H1 (cell line): ENCODE data around the gene SKP2. TPM values are rescaled to one million over a fixed set of nuclear protein-coding genes. Genes with fewer than 3 reads are reported as not detected.

Source experiments
- CTCF ChIA-PET: fragments of 300-600 bp; sonication (Branson Sonifier 250); formaldehyde crosslinking; loops from one replicate; lab custom pipeline; 2021; ENCODE audit not compliant: partially characterized antibody; lab: Charles Lee
- POLR2A ChIA-PET: fragments of 300-600 bp; sonication (Branson Sonifier 250); formaldehyde crosslinking; loops from one replicate; lab custom pipeline; 2021; ENCODE audit warnings: inconsistent platforms; ENCODE audit not compliant: partially characterized antibody; lab: Charles Lee
- DNase-seq, 2 experiments: peaks; one replicate each; pipeline versions ENCODE4 v3.0.0 to v3.0.0-alpha.2; 2010 to 2022; ENCODE audit warnings: low spot score in 2 of 2, low read depth in 1 of 2, mixed read lengths in 1 of 2
- FAIRE-seq: peaks from 2 replicates; lab custom pipeline; 2011; peaks lifted over from hg19 to GRCh38; lab: Jason Lieb, UNC
- H2AFZ ChIP-seq: 2 replicates; pipeline ENCODE4 v1.8.1; 2012; ENCODE audit warnings: low read length, inconsistent platforms
- H2AK5ac ChIP-seq: 2 replicates; pipeline ENCODE4 v1.6.1; 2013; ENCODE audit warnings: low read depth, low read length
- H2BK120ac ChIP-seq: replicated peaks from 2 replicates; pipeline ENCODE3; 2013; ENCODE audit warnings: low read depth, low read length, inconsistent platforms
- H2BK12ac ChIP-seq: 2 replicates; pipeline ENCODE4 v1.6.1; 2013; ENCODE audit warnings: low read depth, low read length
- H2BK15ac ChIP-seq: 2 replicates; pipeline ENCODE4 v1.6.1; 2013; ENCODE audit warnings: low read length
- H2BK20ac ChIP-seq: 2 replicates; pipeline ENCODE4 v1.6.1; 2013; ENCODE audit warnings: low read length
- H2BK5ac ChIP-seq: 2 replicates; pipeline ENCODE4 v1.6.1; 2013; ENCODE audit warnings: low read depth, low read length
- H3K14ac ChIP-seq: 2 replicates; pipeline ENCODE4 v1.6.1; 2013; ENCODE audit warnings: inconsistent platforms; ENCODE audit not compliant: insufficient read length
- H3K18ac ChIP-seq: 2 replicates; pipeline ENCODE4 v1.6.1; 2013; ENCODE audit warnings: low read length; ENCODE audit errors: extremely low read depth
- H3K23ac ChIP-seq: 2 replicates; pipeline ENCODE4 v1.6.1; 2013; ENCODE audit warnings: inconsistent platforms; ENCODE audit not compliant: insufficient read length
- H3K23me2 ChIP-seq: 2 replicates; pipeline ENCODE4 v1.6.1; 2013; ENCODE audit warnings: low read depth, low read length
- H3K27ac ChIP-seq: 2 replicates; pipeline ENCODE4 v1.6.1; 2011; ENCODE audit warnings: low read depth, low read length, inconsistent platforms
- H3K27me3 ChIP-seq, 4 experiments: replicated peaks in 1 of 4; 1 replicate in 1 of 4; 2 replicates in 3 of 4; pipeline versions ENCODE4 v1.6.1 to v1.8.1; 2011 to 2013; ENCODE audit warnings: low read length in 3 of 4, mild to moderate bottlenecking in 3 of 4, inconsistent platforms in 2 of 4, mixed read lengths in 2 of 4, moderate library complexity in 1 of 4; ENCODE audit not compliant: control insufficient read depth in 3 of 4, insufficient read depth in 3 of 4; ENCODE audit errors: extremely low read depth in 1 of 4
- H3K36me3 ChIP-seq, 4 experiments: 2 replicates each; pipeline versions ENCODE4 v1.6.1 to v1.8.1; 2011 to 2013; ENCODE audit warnings: mild to moderate bottlenecking in 4 of 4, low read length in 3 of 4, moderate library complexity in 2 of 4, control low read depth in 1 of 4, inconsistent platforms in 1 of 4; ENCODE audit not compliant: insufficient read depth in 4 of 4, control insufficient read depth in 2 of 4
- H3K4ac ChIP-seq: replicated peaks from 2 replicates; pipeline ENCODE3; 2013; ENCODE audit warnings: low read length, low read depth, mixed read lengths, inconsistent platforms; ENCODE audit not compliant: insufficient read length
- H3K4me1 ChIP-seq, 4 experiments: replicated peaks in 1 of 4; 1 replicate in 1 of 4; 2 replicates in 3 of 4; pipeline versions ENCODE4 v1.6.1 to v1.8.1; 2011 to 2013; ENCODE audit warnings: low read length in 3 of 4, inconsistent platforms in 2 of 4, mixed read lengths in 1 of 4; ENCODE audit not compliant: insufficient read depth in 4 of 4, control insufficient read depth in 3 of 4
- H3K4me2 ChIP-seq, 2 experiments: 2 replicates each; pipeline versions ENCODE4 v1.6.1 to v1.8.1; 2011 to 2013; ENCODE audit warnings: low read depth in 2 of 2, low read length in 2 of 2, control low read depth in 1 of 2, inconsistent platforms in 1 of 2, mild to moderate bottlenecking in 1 of 2; ENCODE audit not compliant: insufficient read depth in 1 of 2
- H3K4me3 ChIP-seq, 4 experiments: fragments of 200-600, 300-600 bp in 1 of 4; sonication (generic), shearing (Covaris generic), sonication (Bioruptor Twin) in 1 of 4; 2 replicates each; pipeline versions ENCODE4 v1.5.1 to v1.8.1; 2011 to 2016; ENCODE audit warnings: low read length in 4 of 4, low read depth in 3 of 4, control low read depth in 2 of 4, inconsistent platforms in 2 of 4, mild to moderate bottlenecking in 2 of 4, mixed read lengths in 1 of 4, moderate library complexity in 1 of 4; ENCODE audit not compliant: insufficient read depth in 2 of 4; ENCODE audit errors: extremely low read depth in 1 of 4
- H3K56ac ChIP-seq: replicated peaks from 2 replicates; pipeline ENCODE3; 2013; ENCODE audit warnings: low read depth, mild to moderate bottlenecking, mixed read lengths, low read length, inconsistent platforms; ENCODE audit not compliant: insufficient read length
- H3K79me1 ChIP-seq: 2 replicates; pipeline ENCODE4 v1.6.1; 2013; ENCODE audit warnings: low read depth, low read length, control low read depth
- H3K79me2 ChIP-seq, 2 experiments: 2 replicates each; pipeline versions ENCODE4 v1.6.1 to v1.8.1; 2012 to 2013; ENCODE audit warnings: low read length in 2 of 2, mild to moderate bottlenecking in 2 of 2, inconsistent platforms in 1 of 2; ENCODE audit not compliant: insufficient read depth in 2 of 2, control insufficient read depth in 1 of 2
- H3K9ac ChIP-seq, 4 experiments: replicated peaks in 1 of 4; 1 replicate in 1 of 4; 2 replicates in 3 of 4; pipeline versions ENCODE4 v1.6.1 to v1.8.1; 2011 to 2013; ENCODE audit warnings: low read depth in 3 of 4, low read length in 3 of 4, control low read depth in 2 of 4, mild to moderate bottlenecking in 2 of 4, moderate library complexity in 2 of 4, inconsistent platforms in 1 of 4; ENCODE audit errors: extremely low read depth in 1 of 4
- H3K9me3 ChIP-seq, 2 experiments: 2 replicates each; pipeline versions ENCODE4 v1.6.1 to v1.8.1; 2012 to 2013; ENCODE audit warnings: mild to moderate bottlenecking in 2 of 2, moderate library complexity in 2 of 2, control low read depth in 1 of 2, inconsistent platforms in 1 of 2, low read depth in 1 of 2, low read length in 1 of 2, mixed read lengths in 1 of 2; ENCODE audit not compliant: insufficient read depth in 2 of 2
- H4K20me1 ChIP-seq, 2 experiments: replicated peaks in 1 of 2; 2 replicates each; pipeline versions ENCODE3 to v1.8.1; 2011 to 2013; ENCODE audit warnings: inconsistent platforms in 2 of 2, low read length in 2 of 2, mild to moderate bottlenecking in 1 of 2; ENCODE audit not compliant: insufficient read depth in 2 of 2, control insufficient read depth in 1 of 2
- H4K5ac ChIP-seq: 2 replicates; pipeline ENCODE4 v1.6.1; 2013; ENCODE audit warnings: low read length, low read depth, mixed read lengths, inconsistent platforms; ENCODE audit not compliant: insufficient read length
- H4K8ac ChIP-seq: 2 replicates; pipeline ENCODE4 v1.8.0; 2013; ENCODE audit warnings: mild to moderate bottlenecking, moderate library complexity, low read length, inconsistent platforms; ENCODE audit not compliant: insufficient read depth; ENCODE audit errors: extremely low read depth
- H4K91ac ChIP-seq: replicated peaks from 2 replicates; pipeline ENCODE3; 2013; ENCODE audit warnings: low read length, mixed read lengths, inconsistent platforms; ENCODE audit not compliant: insufficient read length
- ASH2L ChIP-seq: fragments of 200-600, 300-600 bp; sonication (generic); IDR thresholded peaks from one replicate; pipeline ENCODE4 v1.7.1; 2017; ENCODE audit warnings: low read length
- CBX5 ChIP-seq: fragments of 300-800, 300-1000 bp; sonication (generic); IDR thresholded peaks from 2 replicates; pipeline ENCODE4 v1.7.1; 2016; ENCODE audit warnings: antibody characterized with exemption, low read length, low read depth
- GABPA ChIP-seq: IDR thresholded peaks from 2 replicates; pipeline ENCODE4 v1.6.1; 2011; ENCODE audit warnings: mild to moderate bottlenecking, low read length, moderate library complexity, borderline replicate concordance; ENCODE audit not compliant: insufficient read depth
- HDAC6 ChIP-seq: IDR thresholded peaks from one replicate; pipeline ENCODE4 v1.7.1; 2012; ENCODE audit warnings: low read depth, mild to moderate bottlenecking, inconsistent platforms, low read length, moderate library complexity
- JUN ChIP-seq: IDR thresholded peaks from 2 replicates; pipeline ENCODE4 v1.6.1; 2011; ENCODE audit warnings: low read depth, mild to moderate bottlenecking, improper control_type of control experiment, low read length
- JUND ChIP-seq: IDR thresholded peaks from 2 replicates; pipeline ENCODE4 v1.6.1; 2011; ENCODE audit warnings: mild to moderate bottlenecking, improper control_type of control experiment, low read length
- NANOG ChIP-seq: IDR thresholded peaks from 2 replicates; pipeline ENCODE4 v1.6.1; 2011; ENCODE audit warnings: low read length, low read depth, mild to moderate bottlenecking, inconsistent platforms; ENCODE audit not compliant: insufficient read depth, poor library complexity, severe bottlenecking
- POLR2A ChIP-seq, 2 experiments: IDR thresholded peaks; 1 replicate in 1 of 2; 2 replicates in 1 of 2; pipeline ENCODE4 v1.6.1; 2011; ENCODE audit warnings: low read depth in 2 of 2, low read length in 2 of 2, mild to moderate bottlenecking in 2 of 2; ENCODE audit errors: control extremely low read depth in 1 of 2
- TAF1 ChIP-seq: IDR thresholded peaks from 2 replicates; pipeline ENCODE4 v1.6.1; 2011; ENCODE audit warnings: mild to moderate bottlenecking, low read depth, low read length
- WGBS, 2 experiments: shearing (Covaris generic) in 1 of 2; methylation state at CpG; one replicate each; pipeline versions ENCODE4 v1.1.6 to v1.1.7; 2013 to 2015; ENCODE audit warnings: low lambda C conversion rate in 2 of 2, mixed read lengths in 2 of 2, inconsistent platforms in 1 of 2, low coverage in 1 of 2, missing lambda C conversion rate in 1 of 2; ENCODE audit not compliant: insufficient replicate concordance in 2 of 2, insufficient coverage in 1 of 2, insufficient read length in 1 of 2; ENCODE audit errors: extremely low coverage in 1 of 2, missing lambda C conversion rate in 1 of 2; 5-methylcytosine and 5-hydroxymethylcytosine counted together
- polyA plus RNA-seq, 7 experiments: library from polyadenylated mRNA; depleted of rRNA in 3 of 7; stranded (reverse) in 5 of 7; unstranded in 2 of 7; fragments of >200 nt in 5 of 7; fragments of 200-250 nt in 2 of 7; gene quantifications; 1 replicate in 5 of 7; 2 replicates in 1 of 7; 4 replicates in 1 of 7; pipeline versions ENCODE4 v1.2.1 to v1.2.3, GENCODE V29; 2011 to 2013; ENCODE audit warnings: missing spikeins in 2 of 7, mixed read lengths in 2 of 7
- total RNA-seq: library from RNA; stranded (reverse); fragmentation: NEBNext Ultra II Directional; extraction: Animal tissue kit (Norgen Biotek cat#: 25700); gene quantifications from 2 replicates; pipeline ENCODE4 v1.2.1, GENCODE V29; 2021
- TF ChIP-seq, protein P1 (sequence below), 3 experiments: IDR thresholded peaks; 1 replicate in 2 of 3; 2 replicates in 1 of 3; pipeline versions ENCODE4 v1.5.1 to v1.6.1; 2011; ENCODE audit warnings: low read length in 3 of 3, mild to moderate bottlenecking in 3 of 3, inconsistent platforms in 2 of 3, low read depth in 1 of 3, moderate library complexity in 1 of 3; ENCODE audit not compliant: insufficient read depth in 1 of 3; ENCODE audit errors: control extremely low read depth in 1 of 3
- TF ChIP-seq, protein P2 (sequence below): IDR thresholded peaks from 2 replicates; pipeline ENCODE4 v1.6.1; 2011; ENCODE audit warnings: low read depth, mild to moderate bottlenecking, low read length; ENCODE audit not compliant: insufficient read depth

Gene SKP2
- total and polyA plus RNA-seq, 2 of the 8 experiments (the other 6 are each of a cell fraction or from before 2014, with no cell fraction given), result 49.9 to 104 TPM

DNA sequence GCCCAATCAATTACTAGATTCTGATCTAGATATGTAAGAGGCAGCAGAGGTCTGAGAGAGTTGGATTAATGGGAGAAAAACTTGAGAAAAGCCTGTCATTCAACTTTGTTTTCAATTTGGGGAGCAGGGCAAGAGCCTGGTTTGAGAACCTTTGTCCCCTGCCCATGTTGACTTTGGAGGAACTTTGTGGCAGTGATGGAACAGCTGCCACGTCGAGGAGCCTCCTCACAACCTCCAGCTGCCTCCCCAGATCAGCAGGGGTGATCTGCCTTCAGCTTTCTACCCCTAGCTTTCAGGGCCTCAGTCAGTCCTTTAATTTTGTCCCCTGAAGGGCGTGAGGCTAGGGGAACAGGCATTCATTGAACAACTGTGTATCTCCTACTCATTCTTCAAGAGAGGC, 8.7 kb downstream of the SKP2 start:
- Histone ChIP-seq H2AK5ac (no peak overlapping the region), H3K23me2 (no peaks in the 10 kb centered on the region), H2BK12ac (no peak overlapping the region), H2BK15ac (no peak overlapping the region), H3K79me1 (peaks cover 4% of the 10 kb centered on the region), H3K9me3 (no peaks in the 10 kb centered on the region), H3K56ac (no peak overlapping the region), H2AFZ (no peak overlapping the region), H4K91ac (no peak overlapping the region), H3K4ac (no peak overlapping the region), H3K27ac (no peak overlapping the region), H4K20me1 (peaks cover 0 to 7% of the 10 kb centered on the region in 2 experiments), H2BK120ac (no peak overlapping the region), H4K5ac (no peak overlapping the region), H3K4me1 (no peaks in the 10 kb centered on the region), H3K18ac (no peak overlapping the region), H3K27me3 (no peaks in the 10 kb centered on the region), H3K9ac (no peak overlapping the region; a peak in 1 of 7 replicates), H4K8ac (no peak overlapping the region), H2BK5ac (no peak overlapping the region), H3K79me2 (peaks cover 0 to 35% of the 10 kb centered on the region in 2 experiments; a peak in 2 of 4 replicates), H3K4me3 (no peak overlapping the region), H3K4me2 (no peak overlapping the region), H3K14ac (no peak overlapping the region), H3K23ac (no peak overlapping the region), H3K36me3 (peaks cover 2 to 74% (median 44%) of the 10 kb centered on the region in 4 experiments; a peak in 7 of 8 replicates), H2BK20ac (no peak overlapping the region)
- ChIA-PET POLR2A (no interaction called here), CTCF (interaction anchor here (0.9 to 1.3 kb wide), 4 partner anchors 9 to 197 kb away, joined by 3 read pairs; partner anchors contain the start of genes LMBRD2 and SKP2)
- WGBS, 2 experiments, result 89% methylated on average over 3 of the region's 3 CpGs; no CpG with 5 or more reads in 1 of the 2 experiments
- DNase-seq (no peak), FAIRE-seq (no peak)
- TF ChIP-seq ASH2L, result no peak
- TF ChIP-seq JUND, result no peak
- TF ChIP-seq, protein P1, sequence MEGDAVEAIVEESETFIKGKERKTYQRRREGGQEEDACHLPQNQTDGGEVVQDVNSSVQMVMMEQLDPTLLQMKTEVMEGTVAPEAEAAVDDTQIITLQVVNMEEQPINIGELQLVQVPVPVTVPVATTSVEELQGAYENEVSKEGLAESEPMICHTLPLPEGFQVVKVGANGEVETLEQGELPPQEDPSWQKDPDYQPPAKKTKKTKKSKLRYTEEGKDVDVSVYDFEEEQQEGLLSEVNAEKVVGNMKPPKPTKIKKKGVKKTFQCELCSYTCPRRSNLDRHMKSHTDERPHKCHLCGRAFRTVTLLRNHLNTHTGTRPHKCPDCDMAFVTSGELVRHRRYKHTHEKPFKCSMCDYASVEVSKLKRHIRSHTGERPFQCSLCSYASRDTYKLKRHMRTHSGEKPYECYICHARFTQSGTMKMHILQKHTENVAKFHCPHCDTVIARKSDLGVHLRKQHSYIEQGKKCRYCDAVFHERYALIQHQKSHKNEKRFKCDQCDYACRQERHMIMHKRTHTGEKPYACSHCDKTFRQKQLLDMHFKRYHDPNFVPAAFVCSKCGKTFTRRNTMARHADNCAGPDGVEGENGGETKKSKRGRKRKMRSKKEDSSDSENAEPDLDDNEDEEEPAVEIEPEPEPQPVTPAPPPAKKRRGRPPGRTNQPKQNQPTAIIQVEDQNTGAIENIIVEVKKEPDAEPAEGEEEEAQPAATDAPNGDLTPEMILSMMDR (IDR thresholded peaks at IDR 0.05; ENCODE audit: control extremely low read depth in 1 of 3, insufficient read depth in 1 of 3, low read depth in 1 of 3, low read length in 3 of 3), result no peak
- TF ChIP-seq, protein P2, sequence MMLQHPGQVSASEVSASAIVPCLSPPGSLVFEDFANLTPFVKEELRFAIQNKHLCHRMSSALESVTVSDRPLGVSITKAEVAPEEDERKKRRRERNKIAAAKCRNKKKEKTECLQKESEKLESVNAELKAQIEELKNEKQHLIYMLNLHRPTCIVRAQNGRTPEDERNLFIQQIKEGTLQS, result no peak
- TF ChIP-seq TAF1, result no peak
- no peak for TF ChIP-seq GABPA
- TF ChIP-seq HDAC6, result no peak
- no peak for TF ChIP-seq CBX5
- TF ChIP-seq POLR2A (IDR thresholded peaks at IDR 0.05; ENCODE audit: control extremely low read depth in 1 of 2, low read depth in 2 of 2, low read length in 2 of 2), result no peak
- no peak for TF ChIP-seq JUN
- TF ChIP-seq NANOG, result no peak
